Osteocyte (in vitro differentiated cells): ENCODE data around the gene ACR. TPM values are rescaled to one million over a fixed set of nuclear protein-coding genes. Genes with fewer than 3 reads are reported as not detected.

Experiments
- DNase-seq: peaks from one replicate; pipeline ENCODE4 v3.0.0; 2021; ENCODE audit warnings: mixed read lengths; ENCODE audit not compliant: unreplicated experiment; ENCODE audit errors: extremely low spot score
- H3K27ac Mint-ChIP-seq: one replicate; pipeline ENCODE4 v1.8.0; 2021; ENCODE audit warnings: mild to moderate bottlenecking, mixed read lengths; ENCODE audit not compliant: unreplicated experiment
- H3K27me3 Mint-ChIP-seq: one replicate; pipeline ENCODE4 v1.8.0; 2021; ENCODE audit warnings: mixed read lengths; ENCODE audit not compliant: unreplicated experiment
- H3K36me3 Mint-ChIP-seq: one replicate; pipeline ENCODE4 v1.8.0; 2021; ENCODE audit warnings: mixed read lengths; ENCODE audit not compliant: unreplicated experiment
- H3K4me1 Mint-ChIP-seq: one replicate; pipeline ENCODE4 v1.8.0; 2021; ENCODE audit warnings: mixed read lengths; ENCODE audit not compliant: unreplicated experiment
- H3K4me3 Mint-ChIP-seq: one replicate; pipeline ENCODE4 v1.8.0; 2021; ENCODE audit warnings: mild to moderate bottlenecking, moderate library complexity, mixed read lengths; ENCODE audit not compliant: unreplicated experiment
- H3K9me3 Mint-ChIP-seq: one replicate; pipeline ENCODE4 v1.8.0; 2021; ENCODE audit warnings: mixed read lengths; ENCODE audit not compliant: unreplicated experiment
- CTCF ChIP-seq: fragments of 200-600 bp; sonication (generic); IDR thresholded peaks from 2 replicates; pipeline ENCODE4 v1.5.0; 2021; ENCODE audit warnings: antibody characterized with exemption, mild to moderate bottlenecking, moderate library complexity
- total RNA-seq: library from RNA; stranded (reverse); gene quantifications from 2 replicates; pipeline ENCODE4 v1.2.1, GENCODE V29; 2021

The ACR gene
- total RNA-seq, 1 donor from 2014 or later, result not detected

GRCh38 chr22:50722048-50722701, 15.8 kb upstream of the ACR start:
- no peaks in the 10 kb centered on the region for H3K4me1 Mint-ChIP-seq
- DNase-seq, result no peak
- TF ChIP-seq CTCF, result no peak
- H3K36me3 Mint-ChIP-seq, result peaks cover 2% of the 10 kb centered on the region
- no peak overlapping the region for H3K27ac Mint-ChIP-seq
- H3K9me3 Mint-ChIP-seq, result no peaks in the 10 kb centered on the region
- H3K27me3 Mint-ChIP-seq, result peaks cover 16% of the 10 kb centered on the region
- peak overlapping the region; percentile 45 for H3K4me3 Mint-ChIP-seq

GRCh38 chr22:50722716-50723428, 15.1 kb upstream of the ACR start:
- Mint-ChIP-seq H3K4me1 (no peaks in the 10 kb centered on the region), H3K27ac (no peak overlapping the region), H3K36me3 (peaks cover 2% of the 10 kb centered on the region), H3K4me3 (peak overlapping the region; percentile 45), H3K9me3 (no peaks in the 10 kb centered on the region), H3K27me3 (peaks cover 16% of the 10 kb centered on the region)
- DNase-seq, result no peak
- no peak for TF ChIP-seq CTCF

- Mint-ChIP-seq H3K9me3 (no peaks in the 10 kb centered on the region), H3K27ac (no peak overlapping the region), H3K27me3 (peaks cover 9% of the 10 kb centered on the region), H3K4me3 (no peak overlapping the region), H3K36me3 (peaks cover 2% of the 10 kb centered on the region), H3K4me1 (no peaks in the 10 kb centered on the region)
- DNase-seq, result no peak
- no peak for TF ChIP-seq CTCF
Observed at GRCh38 chr22:50723991-50724390, 14.0 kb upstream of the ACR start.

- H3K27ac Mint-ChIP-seq, result no peak overlapping the region
- DNase-seq, result no peak
- no peaks in the 10 kb centered on the region for H3K4me1 Mint-ChIP-seq
- peaks cover 4% of the 10 kb centered on the region for H3K27me3 Mint-ChIP-seq
- TF ChIP-seq CTCF, result no peak
- no peak overlapping the region for H3K4me3 Mint-ChIP-seq
- H3K9me3 Mint-ChIP-seq, result no peaks in the 10 kb centered on the region
- peaks cover 3% of the 10 kb centered on the region for H3K36me3 Mint-ChIP-seq
Observed at GRCh38 chr22:50724616-50725015, 13.4 kb upstream of the ACR start.

GRCh38 chr22:50725597-50725996, 12.4 kb upstream of the ACR start:
- H3K36me3 Mint-ChIP-seq, result peaks cover 4% of the 10 kb centered on the region
- H3K4me3 Mint-ChIP-seq, result no peak overlapping the region
- no peak for DNase-seq
- H3K27me3 Mint-ChIP-seq, result peaks cover 2% of the 10 kb centered on the region
- no peak overlapping the region for H3K27ac Mint-ChIP-seq
- H3K9me3 Mint-ChIP-seq, result no peaks in the 10 kb centered on the region
- no peaks in the 10 kb centered on the region for H3K4me1 Mint-ChIP-seq
- no peak for TF ChIP-seq CTCF
